GM19452 (cell line): ENCODE results near the gene HYLS1.
"Not testable (repeated sequence)": the region's sequence is repeated elsewhere in the genome, so short reads cannot be mapped to it uniquely, and the experiment has no call there.

Source experiments
- ATAC-seq: cut with Tn5 transposase; IDR thresholded peaks from one replicate; pipeline ENCODE4 v1.9.1; 2021; ENCODE audit not compliant: unreplicated experiment

Gene HYLS1

GRCh38 chr11:125902927-125903710 lies 15.7 kb downstream of the HYLS1 start, which contains the start of gene PUS3:
Gene PUS3 (minus strand): TSS chr11:125903206. CDS start chr11:125896284, 6,922 bp downstream.
- peak; percentile 98 for ATAC-seq

GRCh38 chr11:125903711-125904659 lies 16.5 kb downstream of the HYLS1 start, which contains the start of gene DDX25:
Gene DDX25 (plus strand): TSS chr11:125904508. CDS start chr11:125904518, 10 bp downstream.
- ATAC-seq, result no peak

GRCh38 chr11:125904678-125905077 lies 17.2 kb downstream of the HYLS1 start:
- no peak for ATAC-seq

GRCh38 chr11:125910226-125910849 lies 22.9 kb downstream of the HYLS1 start:
- ATAC-seq, result no peak

GRCh38 chr11:125914601-125915000 lies 27.1 kb downstream of the HYLS1 start:
- ATAC-seq, result not testable (repeated sequence)

GRCh38 chr11:125916683-125917347 lies 29.3 kb downstream of the HYLS1 start:
- ATAC-seq, result no peak

- no peak for ATAC-seq
Observed at GRCh38 chr11:125918140-125918840, 30.8 kb downstream of the HYLS1 start.

- no peak for ATAC-seq
Observed at GRCh38 chr11:125921042-125921441, 33.6 kb downstream of the HYLS1 start.

- no peak for ATAC-seq
Observed at GRCh38 chr11:125922156-125922555, 34.7 kb downstream of the HYLS1 start.

GRCh38 chr11:125923012-125923579 lies 35.6 kb downstream of the HYLS1 start:
- ATAC-seq, result peak; percentile 53

- ATAC-seq, result no peak
Observed at GRCh38 chr11:125923633-125924032, 36.2 kb downstream of the HYLS1 start.

- no peak for ATAC-seq
Observed at GRCh38 chr11:125924384-125925007, 37.0 kb downstream of the HYLS1 start.

GRCh38 chr11:125925247-125925740 lies 37.8 kb downstream of the HYLS1 start:
- no peak for ATAC-seq

- ATAC-seq, result no peak
Observed at GRCh38 chr11:125925804-125926203, 38.3 kb downstream of the HYLS1 start.

GRCh38 chr11:125926682-125927081 lies 39.2 kb downstream of the HYLS1 start:
- ATAC-seq, result no peak

GRCh38 chr11:125929445-125930075 lies 42.1 kb downstream of the HYLS1 start:
- no peak for ATAC-seq

GRCh38 chr11:125930076-125930450 lies 42.6 kb downstream of the HYLS1 start:
- no peak for ATAC-seq

GRCh38 chr11:125931116-125931515 lies 43.6 kb downstream of the HYLS1 start:
- no peak for ATAC-seq

GRCh38 chr11:125931668-125932067 lies 44.2 kb downstream of the HYLS1 start:
- ATAC-seq, result no peak
